IMR-90 (cell line): ENCODE data around the gene TRIM17. TPM values are rescaled to one million over a fixed set of nuclear protein-coding genes. Genes with fewer than 3 reads are reported as not detected.
A peak's percentile ranks its signal among the peaks of the same experiment; 100 is the strongest.

ENCODE experiments used
- ATAC-seq: fragments of 200-7000 bp; cut with Tn5 transposase; 2 replicates; pipeline ENCODE4 v1.9.1; 2020; ENCODE audit warnings: low read depth, mild to moderate bottlenecking, moderate library complexity
- BruUV-seq: library from RNA; stranded (reverse); fragments of 400-500 nt; replicated peaks from 2 replicates; lab custom pipeline; 2021; lab: Mats Ljungman, UMichigan
- CTCF ChIA-PET: fragments of 300-600 bp; formaldehyde crosslinking; extraction: SDS; loops from one replicate; lab custom pipeline; 2021; ENCODE audit warnings: antibody characterized with exemption; lab: Yijun Ruan, JAX
- POLR2A ChIA-PET: fragments of 300-600 bp; sonication (Branson Sonifier 250); formaldehyde crosslinking; loops from one replicate; lab custom pipeline; 2022; ENCODE audit warnings: antibody characterized with exemption; ENCODE audit not compliant: unreplicated experiment; lab: Charles Lee
- DNase-seq: peaks from one replicate; pipeline ENCODE4 v3.0.0; 2013
- H2AFZ ChIP-seq: replicated peaks from 2 replicates; pipeline ENCODE3; 2013; ENCODE audit warnings: low read length, mild to moderate bottlenecking; ENCODE audit not compliant: poor library complexity
- H2AK5ac ChIP-seq: 2 replicates; pipeline ENCODE4 v1.6.1; 2013; ENCODE audit warnings: low read depth, low read length, inconsistent platforms
- H2AK9ac ChIP-seq: replicated peaks from 2 replicates; pipeline ENCODE3; 2013; ENCODE audit warnings: mild to moderate bottlenecking, low read depth, low read length, moderate library complexity; ENCODE audit not compliant: poor library complexity
- H2BK120ac ChIP-seq: 2 replicates; pipeline ENCODE4 v1.6.1; 2013; ENCODE audit warnings: low read depth, low read length, inconsistent platforms
- H2BK15ac ChIP-seq: 3 replicates; pipeline ENCODE4 v1.6.1; 2013; ENCODE audit warnings: low read depth, low read length, inconsistent platforms
- H2BK20ac ChIP-seq: 2 replicates; pipeline ENCODE4 v1.6.1; 2013; ENCODE audit warnings: low read depth, mild to moderate bottlenecking, inconsistent platforms, low read length, moderate library complexity
- H2BK5ac ChIP-seq: 2 replicates; pipeline ENCODE4 v1.6.1; 2013; ENCODE audit warnings: mild to moderate bottlenecking, low read depth, low read length, inconsistent platforms; ENCODE audit not compliant: poor library complexity, severe bottlenecking
- H3K14ac ChIP-seq: replicated peaks from 2 replicates; pipeline ENCODE4 v1.6.1; 2013; ENCODE audit warnings: low read depth, low read length, inconsistent platforms
- H3K18ac ChIP-seq: 2 replicates; pipeline ENCODE4 v1.6.1; 2013; ENCODE audit warnings: low read depth, low read length, control low read depth
- H3K23ac ChIP-seq: 2 replicates; pipeline ENCODE4 v1.6.1; 2013; ENCODE audit warnings: low read depth, low read length, inconsistent platforms
- H3K27ac ChIP-seq: 2 replicates; pipeline ENCODE4 v1.5.1; 2013; ENCODE audit warnings: mild to moderate bottlenecking, control low read depth, low read length; ENCODE audit not compliant: insufficient read depth
- H3K27me3 ChIP-seq: 2 replicates; pipeline ENCODE4 v1.6.1; 2013; ENCODE audit warnings: low read length; ENCODE audit not compliant: control insufficient read depth, insufficient read depth
- H3K36me3 ChIP-seq: 2 replicates; pipeline ENCODE4 v1.6.1; 2013; ENCODE audit warnings: low read length, mixed read lengths; ENCODE audit not compliant: control insufficient read depth, insufficient read depth
- H3K4ac ChIP-seq: 2 replicates; pipeline ENCODE4 v1.6.1; 2013; ENCODE audit warnings: low read depth, low read length, inconsistent platforms
- H3K4me1 ChIP-seq: 2 replicates; pipeline ENCODE4 v1.6.1; 2013; ENCODE audit warnings: low read length, mixed read lengths; ENCODE audit not compliant: control insufficient read depth, insufficient read depth
- H3K4me2 ChIP-seq: 2 replicates; pipeline ENCODE4 v1.6.1; 2013; ENCODE audit warnings: low read depth, mild to moderate bottlenecking, control low read depth, low read length, moderate library complexity
- H3K4me3 ChIP-seq: 2 replicates; pipeline ENCODE4 v1.5.1; 2013; ENCODE audit warnings: low read depth, mild to moderate bottlenecking, control low read depth, low read length, moderate library complexity; ENCODE audit not compliant: insufficient read depth
- H3K56ac ChIP-seq: 2 replicates; pipeline ENCODE4 v1.6.1; 2013; ENCODE audit warnings: low read length, inconsistent platforms; ENCODE audit not compliant: insufficient read depth; ENCODE audit errors: extremely low read depth
- H3K79me1 ChIP-seq, 2 experiments: 2 replicates each; pipeline ENCODE4 v1.6.1; 2013; ENCODE audit warnings: low read length in 2 of 2, inconsistent platforms in 1 of 2, low read depth in 1 of 2
- H3K9ac ChIP-seq: 2 replicates; pipeline ENCODE4 v1.6.1; 2013; ENCODE audit warnings: low read depth, low read length, control low read depth
- H3K9me1 ChIP-seq: 2 replicates; pipeline ENCODE4 v1.6.1; 2013; ENCODE audit warnings: low read length, inconsistent platforms; ENCODE audit not compliant: insufficient read depth
- H3K9me3 ChIP-seq: 2 replicates; pipeline ENCODE4 v1.6.1; 2013; ENCODE audit warnings: low read length; ENCODE audit not compliant: control insufficient read depth, insufficient read depth
- H4K20me1 ChIP-seq: 2 replicates; pipeline ENCODE4 v1.6.1; 2013; ENCODE audit warnings: low read length, inconsistent platforms; ENCODE audit not compliant: insufficient read depth
- H4K5ac ChIP-seq: 2 replicates; pipeline ENCODE4 v1.6.1; 2013; ENCODE audit warnings: mild to moderate bottlenecking, low read depth, low read length, control low read depth
- H4K8ac ChIP-seq, 2 experiments: 2 replicates each; pipeline ENCODE4 v1.6.1; 2013; ENCODE audit warnings: low read depth in 2 of 2, low read length in 2 of 2, control low read depth in 1 of 2, inconsistent platforms in 1 of 2
- H4K91ac ChIP-seq: 2 replicates; pipeline ENCODE4 v1.6.1; 2013; ENCODE audit warnings: low read depth, low read length, inconsistent platforms; ENCODE audit not compliant: insufficient read depth
- BHLHE40 ChIP-seq: fragments of 150-350 bp; IDR thresholded peaks from 2 replicates; pipeline ENCODE4 v1.6.1; 2016; ENCODE audit warnings: mild to moderate bottlenecking, low read depth, low read length
- CEBPB ChIP-seq: IDR thresholded peaks from 2 replicates; pipeline ENCODE4 v1.6.1; 2012; ENCODE audit warnings: low read depth, low read length, improper control_type of control experiment
- CHD1 ChIP-seq: IDR thresholded peaks from 2 replicates; pipeline ENCODE4 v1.6.1; 2012; ENCODE audit warnings: low read depth, low read length, improper control_type of control experiment
- ELK1 ChIP-seq: fragments of 150-350 bp; IDR thresholded peaks from 2 replicates; pipeline ENCODE4 v1.6.1; 2016; ENCODE audit warnings: low read depth, mild to moderate bottlenecking, low read length, moderate library complexity, borderline replicate concordance
- FOS ChIP-seq: fragments of 150-350 bp; IDR thresholded peaks from 2 replicates; pipeline ENCODE4 v1.6.1; 2016; ENCODE audit warnings: low read depth, low read length
- MAZ ChIP-seq: IDR thresholded peaks from 2 replicates; pipeline ENCODE4 v1.6.1; 2012; ENCODE audit warnings: low read depth, mild to moderate bottlenecking, low read length, improper control_type of control experiment, moderate library complexity, borderline replicate concordance
- MXI1 ChIP-seq: IDR thresholded peaks from 2 replicates; pipeline ENCODE4 v1.6.1; 2012; ENCODE audit warnings: low read depth, mild to moderate bottlenecking, low read length, moderate library complexity, borderline replicate concordance
- NFE2L2 ChIP-seq: fragments of 150-350 bp; IDR thresholded peaks from 2 replicates; pipeline ENCODE4 v1.6.1; 2016; ENCODE audit warnings: low read depth, mild to moderate bottlenecking, low read length
- RAD21 ChIP-seq: IDR thresholded peaks from 2 replicates; pipeline ENCODE4 v1.6.1; 2012; ENCODE audit warnings: low read length, improper control_type of control experiment
- RFX5 ChIP-seq: IDR thresholded peaks from 2 replicates; pipeline ENCODE4 v1.8.0; 2012; ENCODE audit warnings: low read depth, mild to moderate bottlenecking, low read length, moderate library complexity
- SMC3 ChIP-seq: fragments of 150-350 bp; IDR thresholded peaks from 2 replicates; pipeline ENCODE4 v1.6.1; 2016; ENCODE audit warnings: low read depth, mild to moderate bottlenecking, antibody characterized with exemption, low read length, moderate library complexity
- WGBS, 2 experiments: methylation state at CpG; one replicate each; pipeline versions ENCODE4 v1.1.5 to v1.1.7; 2013; ENCODE audit warnings: missing lambda C conversion rate in 2 of 2; ENCODE audit not compliant: insufficient read length in 1 of 2; ENCODE audit errors: extremely low coverage in 2 of 2; 5-methylcytosine and 5-hydroxymethylcytosine counted together
- dilution Hi-C: fragments of 300-500 bp; cut with HindIII; formaldehyde crosslinking; loops from one replicate; pipeline ENCODE4 v1.14.3; 2018; ENCODE audit warnings: low sequenced_read_pairs; ENCODE audit not compliant: unreplicated experiment
- in situ Hi-C: fragments of 300-500 bp; cut with MboI; formaldehyde crosslinking; loops from 3 replicates; pipeline ENCODE4 v1.14.3; 2019; ENCODE audit warnings: low sequenced_read_pairs, inconsistent platforms, mixed read lengths
- intact Hi-C: fragments of 100-400 bp; cut with micrococcal nuclease; formaldehyde crosslinking; loops from 2 replicates; pipeline ENCODE4 v1.10.0; 2022
- polyA plus RNA-seq, 3 experiments: library from polyadenylated mRNA; depleted of rRNA; stranded (reverse); fragments of >200 nt; gene quantifications; 2 replicates each; pipeline ENCODE4 v1.2.3, GENCODE V29; 2012; ENCODE audit warnings: low replicate concordance in 1 of 3
- total RNA-seq: library from RNA; depleted of rRNA; stranded (reverse); fragments of >200 nt; gene quantifications from 2 replicates; pipeline ENCODE4 v1.2.3, GENCODE V29; 2012
- TF ChIP-seq, protein P1 (sequence below): conservative IDR thresholded peaks from 2 replicates; pipeline ENCODE4 v1.5.1; 2012; ENCODE audit warnings: mild to moderate bottlenecking, low read depth, low read length, improper control_type of control experiment

TRIM17 gene
- total and polyA plus RNA-seq, 2 of the 4 experiments (the other 2 are of a cell fraction) = 0.39 TPM; not detected in 1

DNA sequence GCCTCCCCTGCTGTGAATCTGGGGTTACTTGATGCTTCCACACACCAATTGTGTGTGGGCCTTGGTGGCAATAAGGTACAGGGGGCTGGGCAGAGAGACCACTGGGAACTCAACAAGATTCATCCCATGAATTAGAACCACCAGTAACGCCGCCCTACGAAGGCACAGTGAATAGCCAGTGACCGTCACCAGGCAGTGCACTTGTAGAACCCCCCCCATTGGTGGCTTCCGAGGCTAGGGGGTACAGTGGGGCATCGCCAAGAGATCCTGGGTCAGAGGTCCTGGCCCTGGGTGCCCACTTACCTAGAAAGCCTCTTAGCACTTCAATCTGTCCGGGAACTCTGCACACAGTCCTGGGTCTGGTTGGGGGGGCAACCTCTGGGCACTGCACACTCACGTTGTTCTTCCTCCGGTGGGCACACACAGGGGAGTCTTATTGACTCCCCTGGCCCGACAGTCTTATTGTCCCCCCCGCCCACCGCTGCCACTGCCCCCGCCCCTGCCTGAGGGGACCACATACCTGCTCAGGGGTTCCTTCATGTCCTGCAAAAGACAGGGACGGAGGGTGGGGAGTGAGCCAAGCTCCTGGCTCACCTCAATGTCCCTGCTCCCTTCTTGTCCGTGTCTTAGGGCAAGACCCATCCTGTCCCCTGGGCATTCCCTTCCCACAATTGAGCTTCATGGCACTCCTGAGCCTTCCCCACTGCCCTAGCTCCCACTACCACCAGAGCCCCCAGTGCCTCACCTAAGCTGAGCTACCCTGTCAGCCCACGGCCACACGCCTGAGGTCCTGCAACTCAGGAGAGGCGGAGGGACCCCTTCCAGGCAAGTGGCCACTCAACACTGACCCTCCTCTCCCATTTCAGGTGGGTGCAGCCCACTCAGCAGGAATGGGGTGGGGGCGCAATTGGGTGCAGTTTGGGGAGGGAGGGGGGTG lies 7.5 kb downstream of the TRIM17 start:
- TF ChIP-seq RFX5 (no peak), MXI1 (no peak), RAD21 (no peak), CEBPB (no peak), FOS (no peak), BHLHE40 (no peak), NFE2L2 (no peak), CHD1 (no peak), MAZ (no peak), ELK1 (no peak), SMC3 (no peak)
- TF ChIP-seq, protein P1, sequence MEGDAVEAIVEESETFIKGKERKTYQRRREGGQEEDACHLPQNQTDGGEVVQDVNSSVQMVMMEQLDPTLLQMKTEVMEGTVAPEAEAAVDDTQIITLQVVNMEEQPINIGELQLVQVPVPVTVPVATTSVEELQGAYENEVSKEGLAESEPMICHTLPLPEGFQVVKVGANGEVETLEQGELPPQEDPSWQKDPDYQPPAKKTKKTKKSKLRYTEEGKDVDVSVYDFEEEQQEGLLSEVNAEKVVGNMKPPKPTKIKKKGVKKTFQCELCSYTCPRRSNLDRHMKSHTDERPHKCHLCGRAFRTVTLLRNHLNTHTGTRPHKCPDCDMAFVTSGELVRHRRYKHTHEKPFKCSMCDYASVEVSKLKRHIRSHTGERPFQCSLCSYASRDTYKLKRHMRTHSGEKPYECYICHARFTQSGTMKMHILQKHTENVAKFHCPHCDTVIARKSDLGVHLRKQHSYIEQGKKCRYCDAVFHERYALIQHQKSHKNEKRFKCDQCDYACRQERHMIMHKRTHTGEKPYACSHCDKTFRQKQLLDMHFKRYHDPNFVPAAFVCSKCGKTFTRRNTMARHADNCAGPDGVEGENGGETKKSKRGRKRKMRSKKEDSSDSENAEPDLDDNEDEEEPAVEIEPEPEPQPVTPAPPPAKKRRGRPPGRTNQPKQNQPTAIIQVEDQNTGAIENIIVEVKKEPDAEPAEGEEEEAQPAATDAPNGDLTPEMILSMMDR = no peak
- Histone ChIP-seq H2AK5ac (no peak overlapping the region), H3K9ac (no peak overlapping the region), H3K4ac (no peak overlapping the region; the same call in 1 of the 2 replicates), H3K56ac (no peak overlapping the region), H3K36me3 (peaks cover 20% of the 10 kb centered on the region), H3K79me1 (peaks cover 21 to 65% of the 10 kb centered on the region in 2 experiments), H2AK9ac (peak overlapping the region; percentile 31), H2BK5ac (no peak overlapping the region), H2BK120ac (no peak overlapping the region), H4K8ac (no peak overlapping the region), H3K4me3 (no peak overlapping the region), H3K9me1 (peaks cover 20% of the 10 kb centered on the region), H3K23ac (no peak overlapping the region), H2BK15ac (no peak overlapping the region), H4K91ac (no peak overlapping the region), H3K27ac (no peak overlapping the region), H3K18ac (no peak overlapping the region), H3K27me3 (no peaks in the 10 kb centered on the region), H4K20me1 (peaks cover 29% of the 10 kb centered on the region), H4K5ac (no peak overlapping the region), H3K4me1 (peaks cover 15% of the 10 kb centered on the region), H3K14ac (no peak overlapping the region), H3K9me3 (no peaks in the 10 kb centered on the region), H2BK20ac (no peak overlapping the region), H3K4me2 (no peak overlapping the region; the same call in 1 of the 2 replicates), H2AFZ (no peak overlapping the region)
- dilution Hi-C loops (no loop called here), in situ Hi-C loops (no loop called here), intact Hi-C loops (no loop called here)
- no peak for ATAC-seq
- 80% methylated on average over 1 of the region's 19 CpGs; no CpG with 5 or more reads in 1 of the 2 experiments for WGBS, 2 experiments
- no TSS peak for BruUV-seq
- ChIA-PET POLR2A (no interaction called here), CTCF (no interaction called here)
- no peak for DNase-seq
